NOMO-1 treated with dmso at 0.1 percent for 144 hours (cell line): ENCODE measurements around the gene PADI3.
"Not testable (repeated sequence)": the region's sequence is repeated elsewhere in the genome, so short reads cannot be mapped to it uniquely, and the experiment has no call there.

Source experiments
- DNase-seq: peaks from one replicate; lab custom pipeline; 2025; ENCODE audit not compliant: unreplicated experiment; lab: John Stamatoyannopoulos, UW

Gene PADI3

GRCh38 chr1:17321857-17322390 lies 73.0 kb downstream of the PADI3 start:
- not testable (repeated sequence) for DNase-seq

GRCh38 chr1:17328855-17329254 lies 80.0 kb downstream of the PADI3 start:
- no peak for DNase-seq

GRCh38 chr1:17329610-17330009 lies 80.7 kb downstream of the PADI3 start:
- no peak for DNase-seq

- no peak for DNase-seq
Measured at GRCh38 chr1:17330856-17331255, 82.0 kb downstream of the PADI3 start.

- DNase-seq = no peak
Measured at GRCh38 chr1:17333081-17333480, 84.2 kb downstream of the PADI3 start.
